ENCODE data around the gene OTOS. TPM values are rescaled to one million over a fixed set of nuclear protein-coding genes. Genes with fewer than 3 reads are reported as not detected.

The OTOS gene
- total RNA-seq, 6 experiments from 2014 or later = not detected

DNA sequence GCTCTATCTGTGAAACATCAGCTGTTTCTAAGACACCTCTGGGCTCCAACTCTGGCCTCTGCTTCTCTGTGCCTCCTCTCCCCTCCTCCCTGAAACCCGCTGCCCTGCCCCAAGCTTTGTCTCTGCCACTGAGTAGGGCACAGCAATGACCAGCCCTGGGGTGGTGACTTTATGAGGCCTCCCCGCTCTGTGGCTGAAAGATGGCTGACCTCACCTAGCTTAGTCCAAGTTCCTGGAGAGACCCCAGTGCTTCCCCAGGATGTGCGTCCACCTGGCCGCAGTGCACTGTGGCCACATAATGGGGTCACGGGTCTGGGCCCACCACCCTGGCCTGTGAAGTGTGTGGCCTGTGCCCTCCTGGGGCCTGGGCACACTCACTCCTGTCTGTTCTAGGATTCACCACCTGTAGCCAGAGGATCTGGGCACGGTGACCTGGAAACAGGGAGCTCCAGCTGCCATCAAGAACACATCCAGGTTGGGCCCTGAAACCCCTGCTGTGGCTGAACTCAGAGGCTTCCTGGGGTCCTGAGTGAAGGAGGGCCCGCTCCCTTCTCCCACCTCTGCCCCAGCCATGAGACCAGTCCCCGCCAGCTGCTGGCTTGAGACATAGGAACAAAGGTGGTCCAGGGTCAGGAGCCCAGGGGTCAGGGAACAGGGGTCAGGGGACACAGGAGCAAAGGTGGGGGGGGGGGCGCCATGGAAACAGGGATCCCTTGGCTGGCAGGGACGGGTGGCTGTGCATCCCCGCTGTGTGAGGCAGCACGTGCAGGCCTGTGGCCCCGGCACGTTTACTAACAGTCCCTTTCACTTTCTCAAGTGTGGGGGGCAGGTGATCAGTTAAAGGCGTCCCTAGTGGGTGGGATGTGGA lies 29.3 kb upstream of the OTOS start:
- Histone ChIP-seq H3K27me3 (no peaks in the 10 kb centered on the region), H3K27ac (no peak overlapping the region), H3K36me3 (no peaks in the 10 kb centered on the region), H3K4me1 (no peaks in the 10 kb centered on the region), H3K4me3 (no peak overlapping the region), H3K9me3 (no peaks in the 10 kb centered on the region)
- intact Hi-C loops (cut with DNase I) = no loop called here
- 73% methylated on average over 7 of the region's 15 CpGs for WGBS (ENCODE audit: insufficient coverage, low coverage, low lambda C conversion rate, missing lambda C conversion rate)
- ATAC-seq (no peak), DNase-seq (peak in 1 of 3 donors; percentile 34)
- TF ChIP-seq POLR2A (IDR thresholded peaks at IDR 0.05) = no peak
- TF ChIP-seq, protein P1, sequence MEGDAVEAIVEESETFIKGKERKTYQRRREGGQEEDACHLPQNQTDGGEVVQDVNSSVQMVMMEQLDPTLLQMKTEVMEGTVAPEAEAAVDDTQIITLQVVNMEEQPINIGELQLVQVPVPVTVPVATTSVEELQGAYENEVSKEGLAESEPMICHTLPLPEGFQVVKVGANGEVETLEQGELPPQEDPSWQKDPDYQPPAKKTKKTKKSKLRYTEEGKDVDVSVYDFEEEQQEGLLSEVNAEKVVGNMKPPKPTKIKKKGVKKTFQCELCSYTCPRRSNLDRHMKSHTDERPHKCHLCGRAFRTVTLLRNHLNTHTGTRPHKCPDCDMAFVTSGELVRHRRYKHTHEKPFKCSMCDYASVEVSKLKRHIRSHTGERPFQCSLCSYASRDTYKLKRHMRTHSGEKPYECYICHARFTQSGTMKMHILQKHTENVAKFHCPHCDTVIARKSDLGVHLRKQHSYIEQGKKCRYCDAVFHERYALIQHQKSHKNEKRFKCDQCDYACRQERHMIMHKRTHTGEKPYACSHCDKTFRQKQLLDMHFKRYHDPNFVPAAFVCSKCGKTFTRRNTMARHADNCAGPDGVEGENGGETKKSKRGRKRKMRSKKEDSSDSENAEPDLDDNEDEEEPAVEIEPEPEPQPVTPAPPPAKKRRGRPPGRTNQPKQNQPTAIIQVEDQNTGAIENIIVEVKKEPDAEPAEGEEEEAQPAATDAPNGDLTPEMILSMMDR (IDR thresholded peaks at IDR 0.05) = no peak

DNA sequence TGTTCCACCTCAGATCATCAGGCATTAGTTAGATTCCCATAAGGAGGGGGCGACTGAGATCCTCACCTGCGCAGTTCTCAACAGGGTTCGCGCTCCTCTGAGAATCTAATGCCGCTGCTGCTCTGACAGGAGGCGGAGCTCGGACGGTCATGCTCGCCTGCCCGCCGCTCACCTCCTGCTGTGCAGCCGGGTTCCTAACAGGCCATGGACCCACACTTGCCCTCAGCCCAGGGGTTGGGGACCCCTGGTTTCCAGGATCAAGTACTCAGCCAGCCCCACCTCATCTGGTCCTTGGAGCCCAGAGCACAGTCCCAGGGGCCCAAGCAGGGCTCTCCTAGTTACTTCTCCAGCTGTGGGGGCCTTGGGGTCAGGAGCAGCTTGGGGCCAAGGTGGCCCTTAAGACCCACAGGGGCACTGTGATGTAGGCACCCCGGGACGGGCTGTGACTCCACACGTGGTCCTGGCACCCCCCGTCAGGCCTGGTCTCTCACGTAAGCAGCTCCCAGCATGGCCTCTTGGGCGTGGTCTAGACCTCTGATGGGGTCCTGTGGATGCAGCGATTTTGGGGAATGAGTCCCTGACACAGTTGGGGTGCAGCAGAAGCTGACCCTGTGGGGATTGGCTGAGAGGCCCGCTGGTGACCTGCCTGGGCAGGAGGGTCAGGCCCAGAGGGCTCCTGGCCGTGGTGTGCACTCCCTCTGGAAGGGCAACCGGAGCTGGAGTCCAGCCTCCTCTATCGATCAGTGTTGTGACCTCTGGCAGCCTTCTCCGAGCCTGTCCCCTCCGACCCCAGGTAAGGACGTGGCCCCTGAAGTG lies 28.3 kb upstream of the OTOS start:
- intact Hi-C loops (cut with DNase I) = no loop called here
- peak in 1 of 3 donors; percentile 39 for DNase-seq
- WGBS (ENCODE audit: insufficient coverage, low coverage, low lambda C conversion rate, missing lambda C conversion rate) = no CpG with 5 or more reads among the region's 26 CpGs
- no peaks in the 10 kb centered on the region for H3K36me3 ChIP-seq
- TF ChIP-seq, protein P1 (IDR thresholded peaks at IDR 0.05) = no peak
- no peak for TF ChIP-seq POLR2A (IDR thresholded peaks at IDR 0.05)
- H3K27ac ChIP-seq = no peak overlapping the region
- no peaks in the 10 kb centered on the region for H3K9me3 ChIP-seq
- H3K27me3 ChIP-seq = no peaks in the 10 kb centered on the region
- H3K4me1 ChIP-seq = no peaks in the 10 kb centered on the region
- no peak for ATAC-seq
- H3K4me3 ChIP-seq = no peak overlapping the region

DNA sequence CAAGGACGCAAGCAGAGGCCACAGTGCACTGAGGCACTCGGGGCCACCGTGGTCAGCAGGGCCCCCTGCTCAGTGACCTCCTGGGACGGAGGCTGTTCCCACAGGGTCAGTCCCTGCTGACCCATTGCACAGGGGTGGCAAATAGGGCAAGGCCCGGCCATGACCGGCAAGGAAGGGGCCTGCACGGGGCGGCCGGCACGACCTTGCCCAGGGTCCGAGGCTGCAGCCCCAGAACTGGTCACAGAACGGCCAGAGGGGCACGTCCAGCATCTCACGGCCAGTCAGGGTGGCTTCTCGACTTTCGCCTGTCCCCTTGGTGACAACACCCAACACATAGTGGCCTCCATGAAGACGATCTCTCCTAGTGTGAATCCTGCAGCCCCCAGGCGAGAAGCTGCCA lies 27.6 kb upstream of the OTOS start:
- DNase-seq (peak in 1 of 3 donors; percentile 46), ATAC-seq (no peak)
- no peaks in the 10 kb centered on the region for H3K4me1 ChIP-seq
- intact Hi-C loops (cut with DNase I) = no loop called here
- H3K27ac ChIP-seq = no peak overlapping the region
- no peaks in the 10 kb centered on the region for H3K27me3 ChIP-seq
- WGBS (ENCODE audit: insufficient coverage, low coverage, low lambda C conversion rate, missing lambda C conversion rate) = 67% methylated on average over 3 of the region's 18 CpGs
- no peaks in the 10 kb centered on the region for H3K36me3 ChIP-seq
- TF ChIP-seq POLR2A (IDR thresholded peaks at IDR 0.05) = no peak
- TF ChIP-seq, protein P1 (IDR thresholded peaks at IDR 0.05) = no peak
- no peak overlapping the region for H3K4me3 ChIP-seq
- no peaks in the 10 kb centered on the region for H3K9me3 ChIP-seq

DNA sequence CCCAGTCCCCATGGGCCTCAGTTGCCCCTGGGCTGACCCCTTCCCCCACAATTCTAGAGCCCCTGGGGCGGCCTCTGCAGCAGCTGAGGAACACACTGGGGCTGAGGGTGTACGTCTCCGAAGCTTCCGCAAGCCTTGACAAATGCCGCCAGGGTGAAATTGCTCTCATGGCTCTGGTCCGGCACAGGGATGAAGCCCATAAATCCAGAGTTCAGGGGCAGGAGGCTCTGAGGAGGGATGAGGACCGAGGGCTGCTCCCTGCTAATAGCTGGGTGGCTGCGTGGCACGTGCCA lies 27.1 kb upstream of the OTOS start:
- H3K4me3 ChIP-seq = no peak overlapping the region
- WGBS (ENCODE audit: insufficient coverage, low coverage, low lambda C conversion rate, missing lambda C conversion rate) = 43% methylated on average over 1 of the region's 9 CpGs
- TF ChIP-seq, protein P1 (IDR thresholded peaks at IDR 0.05) = no peak
- no peak for TF ChIP-seq POLR2A (IDR thresholded peaks at IDR 0.05)
- no peaks in the 10 kb centered on the region for H3K9me3 ChIP-seq
- no peak overlapping the region for H3K27ac ChIP-seq
- peak in 1 of 3 donors; percentile 22 for DNase-seq
- H3K27me3 ChIP-seq = no peaks in the 10 kb centered on the region
- no peaks in the 10 kb centered on the region for H3K36me3 ChIP-seq
- H3K4me1 ChIP-seq = no peaks in the 10 kb centered on the region
- intact Hi-C loops (cut with DNase I) = no loop called here
- no peak for ATAC-seq
